Small intestine (tissue), 16 donors: ENCODE measurements around the gene MCM10. TPM values are rescaled to one million over a fixed set of nuclear protein-coding genes. Genes with fewer than 3 reads are reported as not detected.

Experiments
- DNase-seq, 2 donors: peaks; one replicate each; pipeline versions ENCODE4 v3.0.0 to v3.0.0-alpha.2; 2013
- FAIRE-seq: peaks from 2 replicates; lab custom pipeline; 2012; peaks lifted over from hg19 to GRCh38; lab: Jason Lieb, UNC
- H3K27ac ChIP-seq, 3 donors: one replicate each; pipeline ENCODE4 v1.5.1; 2013; ENCODE audit warnings: low read length in 2 of 3, mild to moderate bottlenecking in 2 of 3, control low read depth in 1 of 3, inconsistent platforms in 1 of 3, low read depth in 1 of 3, moderate library complexity in 1 of 3
- H3K27me3 ChIP-seq, 3 donors: one replicate each; pipeline ENCODE4 v1.6.1; 2013; ENCODE audit warnings: low read length in 3 of 3, inconsistent platforms in 1 of 3; ENCODE audit not compliant: control insufficient read depth in 3 of 3, insufficient read depth in 3 of 3
- H3K36me3 ChIP-seq, 3 donors: one replicate each; pipeline ENCODE4 v1.6.1; 2013; ENCODE audit warnings: low read length in 3 of 3, inconsistent platforms in 1 of 3, low read depth in 1 of 3, mild to moderate bottlenecking in 1 of 3, moderate library complexity in 1 of 3; ENCODE audit not compliant: control insufficient read depth in 3 of 3, insufficient read depth in 2 of 3
- H3K4me1 ChIP-seq, 3 donors: one replicate each; pipeline ENCODE4 v1.6.1; 2013; ENCODE audit warnings: low read length in 2 of 3, inconsistent platforms in 1 of 3, low read depth in 1 of 3, mild to moderate bottlenecking in 1 of 3, moderate library complexity in 1 of 3; ENCODE audit not compliant: control insufficient read depth in 3 of 3, insufficient read depth in 2 of 3
- H3K4me3 ChIP-seq, 3 donors: one replicate each; pipeline ENCODE4 v1.5.1; 2013; ENCODE audit warnings: low read length in 3 of 3, control low read depth in 1 of 3, inconsistent platforms in 1 of 3, low read depth in 1 of 3, mild to moderate bottlenecking in 1 of 3, moderate library complexity in 1 of 3
- H3K9me3 ChIP-seq, 2 donors: one replicate each; pipeline ENCODE4 v1.6.1; 2013; ENCODE audit warnings: low read depth in 1 of 2, low read length in 1 of 2; ENCODE audit not compliant: control insufficient read depth in 2 of 2, insufficient read depth in 1 of 2
- WGBS, 3 donors: extraction: QIAGEN DNeasy Blood & Tissue Kit; methylation state at CpG; one replicate each; pipeline ENCODE4 v1.1.7; 2013; 5-methylcytosine and 5-hydroxymethylcytosine counted together
- long read RNA-seq, 10 donors: transcript quantifications; one replicate each; lab custom pipeline, GENCODE V29; 2026
- polyA plus RNA-seq, 4 donors: library from polyadenylated mRNA; stranded (reverse) in 3 of 4; unstranded in 1 of 4; fragments of 200-250 nt in 3 of 4; fragments of 120-200 nt in 1 of 4; gene quantifications; one replicate each; pipeline versions ENCODE4 v1.2.1 to v1.2.3, GENCODE V29; 2013
- donor health status: healthy with polysubstance abuse.
- donor health status: control.
- donor health status: control.
- donor health status: Bipolar disorder and iron deficiency.
- donor health status: healthy.

MCM10 gene
- 1 to 10 TPM in 2 of 4 donors, under 1 TPM in 1, not detected in 1; 0.22 to 4.1 (median 1.9) TPM for polyA plus RNA-seq
- long read RNA-seq, donor 1 = 0 reads
- long read RNA-seq, donor 2 = 0 reads
- long read RNA-seq, donor 3 = 0 reads
- long read RNA-seq, donor 4 = 0 reads
- long read RNA-seq, donor 5 = 0 reads
- long read RNA-seq, donor 6, partial matches to known transcripts = 0 of 1 reads
- long read RNA-seq, donor 6, other reads (novel, unspliced or antisense) = 0 of 1 reads
- long read RNA-seq, donor 7 = 0 reads
- long read RNA-seq, donor 8 = 0 reads
- long read RNA-seq, donor 9 = 0 reads
- long read RNA-seq, donor 10, full-length matches to known transcripts = 1 of 1 reads
- long read RNA-seq, donor 10, partial matches to known transcripts = 0 of 1 reads
- long read RNA-seq, donor 10, other reads (novel, unspliced or antisense) = 0 of 1 reads

GRCh38 chr10:13160934-13161856, at the start of gene MCM10:
TSS of gene MCM10 (plus strand) at chr10:13161558. CDS start at chr10:13164203, 2,645 bp downstream.
- no peaks in the 10 kb centered on the region for H3K27me3 ChIP-seq
- no peaks in the 10 kb centered on the region for H3K36me3 ChIP-seq
- H3K9me3 ChIP-seq = no peaks in the 10 kb centered on the region
- peak; percentile 99 to 100 for DNase-seq
- FAIRE-seq = no peak
- 0 to 1% (median 0%) methylated on average over 53 to 56 of the region's 56 CpGs for WGBS, 3 donors
- peak within 1 kb of the TSS; percentile 34 to 55 (median 45) for H3K4me3 ChIP-seq
- H3K27ac ChIP-seq = peak within 1 kb of the TSS in 1 of 3 donors; percentile 17
- peaks cover 0 to 3% (median 0%) of the 10 kb centered on the region in 3 donors for H3K4me1 ChIP-seq

- H3K4me3 ChIP-seq = no peak overlapping the region
- H3K36me3 ChIP-seq = peaks cover 8 to 51% (median 22%) of the 10 kb centered on the region in 3 donors
- FAIRE-seq (no peak), DNase-seq (peak in 1 of 2 donors; percentile 26)
- H3K27me3 ChIP-seq = no peaks in the 10 kb centered on the region
- peak overlapping the region in 1 of 3 donors; percentile 20 for H3K27ac ChIP-seq
- H3K9me3 ChIP-seq = no peaks in the 10 kb centered on the region
- 61 to 78% (median 75%) methylated on average over 6 of the region's 6 CpGs for WGBS, 3 donors
- peaks cover 0 to 14% (median 0%) of the 10 kb centered on the region in 3 donors for H3K4me1 ChIP-seq
These were observed 47.8 kb upstream of the MCM10 start for GRCh38 chr10:13113544-13113943.

- Histone ChIP-seq H3K4me3 (no peak overlapping the region), H3K27me3 (no peaks in the 10 kb centered on the region), H3K4me1 (peaks cover 0 to 8% (median 0%) of the 10 kb centered on the region in 3 donors), H3K27ac (peak overlapping the region; percentile 59 to 98 (median 89)), H3K36me3 (peaks cover 5 to 46% (median 25%) of the 10 kb centered on the region in 3 donors), H3K9me3 (no peaks in the 10 kb centered on the region)
- no peak for FAIRE-seq
- peak; percentile 72 to 92 for DNase-seq
- WGBS, 3 donors = 7 to 45% (median 20%) methylated on average over 12 of the region's 12 CpGs
These were observed 45.2 kb upstream of the MCM10 start for GRCh38 chr10:13115832-13116803.

- DNase-seq (no peak), FAIRE-seq (no peak)
- Histone ChIP-seq H3K4me3 (no peak overlapping the region), H3K27me3 (no peaks in the 10 kb centered on the region), H3K9me3 (no peaks in the 10 kb centered on the region), H3K27ac (no peak overlapping the region), H3K4me1 (peaks cover 0 to 8% (median 0%) of the 10 kb centered on the region in 3 donors), H3K36me3 (peaks cover 11 to 38% (median 24%) of the 10 kb centered on the region in 3 donors)
- WGBS, 3 donors = 73 to 89% (median 78%) methylated on average over 14 of the region's 14 CpGs
These were observed 43.2 kb upstream of the MCM10 start for GRCh38 chr10:13117841-13118783.

- H3K9me3 ChIP-seq = no peaks in the 10 kb centered on the region
- peaks cover 0 to 8% (median 0%) of the 10 kb centered on the region in 3 donors for H3K4me1 ChIP-seq
- peaks cover 16 to 31% (median 25%) of the 10 kb centered on the region in 3 donors for H3K36me3 ChIP-seq
- FAIRE-seq = no peak
- no peaks in the 10 kb centered on the region for H3K27me3 ChIP-seq
- WGBS, 3 donors = 83 to 95% (median 92%) methylated on average over 3 of the region's 3 CpGs
- DNase-seq = no peak
- H3K27ac ChIP-seq = no peak overlapping the region
- no peak overlapping the region for H3K4me3 ChIP-seq
These were observed 42.5 kb upstream of the MCM10 start for GRCh38 chr10:13118784-13119410.

GRCh38 chr10:13120786-13121499, 40.4 kb upstream of the MCM10 start:
- 87 to 94% (median 93%) methylated on average over 10 of the region's 10 CpGs for WGBS, 3 donors
- Histone ChIP-seq H3K4me3 (no peak overlapping the region), H3K27me3 (no peaks in the 10 kb centered on the region), H3K9me3 (no peaks in the 10 kb centered on the region), H3K4me1 (peaks cover 0 to 5% (median 0%) of the 10 kb centered on the region in 3 donors), H3K27ac (no peak overlapping the region), H3K36me3 (peaks cover 16 to 31% (median 30%) of the 10 kb centered on the region in 3 donors)
- FAIRE-seq (no peak), DNase-seq (no peak)
